ENCODE data around the gene STAT5A.
"Not testable (repeated sequence)": the region's sequence is repeated elsewhere in the genome, so short reads cannot be mapped to it uniquely, and the experiment has no call there.

The STAT5A gene

GRCh38 chr17:42253578-42253977 lies 34.7 kb upstream of the STAT5A start:
- no peaks in the 10 kb centered on the region for H3K9me3 Mint-ChIP-seq
- peaks cover 50% of the 10 kb centered on the region for H3K4me1 Mint-ChIP-seq
- no peaks in the 10 kb centered on the region for H3K27me3 Mint-ChIP-seq
- no peak overlapping the region for H3K4me3 Mint-ChIP-seq
- H3K27ac Mint-ChIP-seq: no peak overlapping the region
- ATAC-seq: no peak
- no peaks in the 10 kb centered on the region for H3K36me3 Mint-ChIP-seq

DNA sequence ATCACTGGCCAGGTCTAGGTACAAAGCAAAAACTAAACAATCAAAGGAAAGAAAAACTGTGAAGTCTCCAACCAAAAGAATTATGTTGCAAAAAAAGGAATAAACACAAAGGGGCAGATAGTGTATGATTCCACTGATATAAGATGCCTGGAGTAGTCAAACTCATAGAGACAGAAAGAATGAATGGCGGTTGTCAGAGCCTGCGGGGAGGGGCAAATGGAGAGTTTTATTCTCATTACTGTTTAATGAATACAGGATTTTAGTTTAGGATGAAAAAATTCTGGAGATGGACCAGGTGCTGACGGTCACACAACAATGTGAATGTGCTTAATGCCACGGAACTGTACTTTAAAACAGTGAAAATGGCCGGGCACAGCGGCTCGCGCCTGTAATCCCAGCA lies 32.9 kb upstream of the STAT5A start:
- no peak overlapping the region for H3K27ac Mint-ChIP-seq
- no peaks in the 10 kb centered on the region for H3K27me3 Mint-ChIP-seq
- no peak for ATAC-seq
- H3K4me1 Mint-ChIP-seq: peaks cover 34% of the 10 kb centered on the region
- no peak overlapping the region for H3K4me3 Mint-ChIP-seq
- no peaks in the 10 kb centered on the region for H3K9me3 Mint-ChIP-seq
- H3K36me3 Mint-ChIP-seq: no peaks in the 10 kb centered on the region

DNA sequence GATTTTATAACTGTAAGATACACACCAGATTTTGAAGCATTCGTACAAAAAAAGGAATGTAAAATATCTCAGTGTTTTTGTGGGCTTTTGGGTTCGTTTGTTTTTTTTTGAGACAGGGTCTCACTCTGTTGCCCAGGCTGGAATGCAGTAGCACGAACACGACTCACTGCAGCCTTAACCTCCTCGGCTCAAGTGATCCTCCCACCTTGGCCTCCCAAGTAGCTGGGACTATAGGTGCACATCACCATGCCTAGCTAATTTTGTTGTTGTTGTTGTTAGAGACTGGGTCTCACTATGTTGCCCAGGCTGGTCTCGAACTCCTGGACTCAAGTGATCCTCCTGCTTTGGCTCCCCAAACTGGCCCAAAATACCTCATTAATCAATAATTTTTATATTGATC lies 28.0 kb upstream of the STAT5A start:
- Mint-ChIP-seq H3K27me3 (no peaks in the 10 kb centered on the region), H3K9me3 (no peaks in the 10 kb centered on the region), H3K4me1 (peaks cover 18% of the 10 kb centered on the region), H3K27ac (no peak overlapping the region), H3K36me3 (no peaks in the 10 kb centered on the region), H3K4me3 (no peak overlapping the region)
- ATAC-seq: no peak

- not testable (repeated sequence) for H3K27me3 Mint-ChIP-seq, H3K36me3 Mint-ChIP-seq, ATAC-seq, H3K9me3 Mint-ChIP-seq, H3K4me3 Mint-ChIP-seq, H3K27ac Mint-ChIP-seq
- peaks cover 20% of the 10 kb centered on the region for H3K4me1 Mint-ChIP-seq
Measured at GRCh38 chr17:42264366-42264765, 23.9 kb upstream of the STAT5A start.

- no peaks in the 10 kb centered on the region for H3K36me3 Mint-ChIP-seq
Measured at GRCh38 chr17:42266462-42266861, 21.8 kb upstream of the STAT5A start.

GRCh38 chr17:42266918-42267766 lies 21.2 kb upstream of the STAT5A start:
- ATAC-seq: no peak
- Mint-ChIP-seq H3K4me1 (peaks cover 35% of the 10 kb centered on the region), H3K27me3 (no peaks in the 10 kb centered on the region), H3K36me3 (no peaks in the 10 kb centered on the region), H3K4me3 (no peak overlapping the region), H3K9me3 (no peaks in the 10 kb centered on the region), H3K27ac (no peak overlapping the region)

More at GRCh38 chr17:42266462-42266861, 21.8 kb upstream of the STAT5A start:
- peaks cover 29% of the 10 kb centered on the region for H3K4me1 Mint-ChIP-seq
- no peaks in the 10 kb centered on the region for H3K9me3 Mint-ChIP-seq
- no peak overlapping the region for H3K4me3 Mint-ChIP-seq
- H3K27me3 Mint-ChIP-seq: no peaks in the 10 kb centered on the region
- H3K27ac Mint-ChIP-seq: no peak overlapping the region
- ATAC-seq: no peak

- Mint-ChIP-seq H3K36me3 (no peaks in the 10 kb centered on the region), H3K4me1 (peaks cover 45% of the 10 kb centered on the region), H3K9me3 (no peaks in the 10 kb centered on the region), H3K4me3 (no peak overlapping the region), H3K27ac (no peak overlapping the region), H3K27me3 (no peaks in the 10 kb centered on the region)
- no peak for ATAC-seq
Measured at GRCh38 chr17:42268236-42268635, 20.1 kb upstream of the STAT5A start.

DNA sequence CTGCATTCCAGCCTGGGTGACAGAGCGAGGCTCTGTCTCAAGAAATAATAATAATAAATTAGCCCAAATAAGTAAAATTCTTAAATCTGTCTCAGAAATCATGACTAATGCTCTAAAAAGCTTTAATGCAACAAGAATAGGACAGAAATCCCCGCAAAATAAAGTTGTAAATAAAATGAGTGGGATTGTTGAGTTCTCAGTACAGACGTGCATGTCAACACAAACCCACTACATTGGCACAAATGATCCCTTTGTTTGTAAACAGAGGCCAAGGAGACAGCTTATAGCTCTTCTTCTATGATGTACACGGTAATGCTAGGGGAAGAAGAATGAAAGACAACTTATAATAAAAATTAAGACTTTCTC lies 18.1 kb upstream of the STAT5A start:
- peaks cover 64% of the 10 kb centered on the region for H3K4me1 Mint-ChIP-seq
- peaks cover 5% of the 10 kb centered on the region for H3K36me3 Mint-ChIP-seq
- no peak overlapping the region for H3K4me3 Mint-ChIP-seq
- no peaks in the 10 kb centered on the region for H3K27me3 Mint-ChIP-seq
- H3K9me3 Mint-ChIP-seq: no peaks in the 10 kb centered on the region
- ATAC-seq: no peak
- no peak overlapping the region for H3K27ac Mint-ChIP-seq

GRCh38 chr17:42270596-42270995 lies 17.7 kb upstream of the STAT5A start:
- H3K27ac Mint-ChIP-seq: no peak overlapping the region
- peaks cover 68% of the 10 kb centered on the region for H3K4me1 Mint-ChIP-seq
- H3K36me3 Mint-ChIP-seq: peaks cover 5% of the 10 kb centered on the region
- peak overlapping the region; percentile 18 for H3K4me3 Mint-ChIP-seq
- H3K27me3 Mint-ChIP-seq: no peaks in the 10 kb centered on the region
- H3K9me3 Mint-ChIP-seq: no peaks in the 10 kb centered on the region
- no peak for ATAC-seq

GRCh38 chr17:42271006-42271778 lies 17.1 kb upstream of the STAT5A start:
- Mint-ChIP-seq H3K27ac (peak overlapping the region; percentile 45), H3K27me3 (no peaks in the 10 kb centered on the region), H3K4me1 (peaks cover 69% of the 10 kb centered on the region), H3K9me3 (no peaks in the 10 kb centered on the region), H3K36me3 (peaks cover 5% of the 10 kb centered on the region), H3K4me3 (peak overlapping the region; percentile 18)
- ATAC-seq: no peak

GRCh38 chr17:42271779-42272035 lies 16.6 kb upstream of the STAT5A start:
- peaks cover 70% of the 10 kb centered on the region for H3K4me1 Mint-ChIP-seq
- no peaks in the 10 kb centered on the region for H3K27me3 Mint-ChIP-seq
- peak overlapping the region; percentile 45 for H3K27ac Mint-ChIP-seq
- peaks cover 5% of the 10 kb centered on the region for H3K36me3 Mint-ChIP-seq
- H3K4me3 Mint-ChIP-seq: peak overlapping the region; percentile 18
- no peaks in the 10 kb centered on the region for H3K9me3 Mint-ChIP-seq
- no peak for ATAC-seq

DNA sequence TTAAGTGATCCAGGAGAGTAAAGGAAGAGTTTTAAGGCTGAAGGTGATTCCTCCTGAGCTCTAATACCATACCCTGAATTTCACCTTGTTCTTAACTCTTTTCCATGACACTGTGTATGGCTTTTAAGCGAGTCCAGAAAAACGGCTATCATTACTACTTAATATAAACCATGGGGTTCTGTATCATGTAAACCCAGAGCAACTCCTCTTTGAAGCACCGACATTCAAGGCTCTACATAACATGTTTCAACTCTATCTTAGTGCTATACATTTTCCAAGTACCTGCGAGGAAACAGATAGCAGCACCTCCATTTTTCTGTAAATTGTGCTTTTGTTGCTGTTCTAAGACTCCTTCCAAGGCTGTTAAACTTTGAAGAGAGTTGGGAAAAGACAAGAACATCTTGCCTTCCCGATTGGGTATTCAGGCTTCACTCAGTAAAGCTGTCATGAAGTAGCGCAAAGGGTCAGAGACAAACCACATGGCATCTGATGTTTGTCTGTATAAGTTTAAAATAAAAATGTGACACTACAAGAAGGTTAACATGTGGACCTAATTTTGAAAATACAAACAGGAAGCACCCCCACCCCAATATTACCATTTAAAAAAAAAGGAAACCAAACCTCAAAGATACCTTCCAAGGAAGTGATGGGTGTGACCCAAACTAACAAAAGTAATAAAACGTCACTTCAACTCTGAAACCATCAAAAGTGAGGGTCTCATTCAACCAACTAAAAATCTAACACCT lies 16.0 kb upstream of the STAT5A start:
- H3K4me1 Mint-ChIP-seq: peaks cover 76% of the 10 kb centered on the region
- no peaks in the 10 kb centered on the region for H3K27me3 Mint-ChIP-seq
- peak overlapping the region; percentile 45 for H3K27ac Mint-ChIP-seq
- H3K4me3 Mint-ChIP-seq: peak overlapping the region; percentile 28
- H3K36me3 Mint-ChIP-seq: peaks cover 5% of the 10 kb centered on the region
- ATAC-seq: no peak
- H3K9me3 Mint-ChIP-seq: no peaks in the 10 kb centered on the region

- H3K27me3 Mint-ChIP-seq: no peaks in the 10 kb centered on the region
- no peaks in the 10 kb centered on the region for H3K9me3 Mint-ChIP-seq
- H3K27ac Mint-ChIP-seq: peak overlapping the region; percentile 45
- ATAC-seq: no peak
- peaks cover 11% of the 10 kb centered on the region for H3K36me3 Mint-ChIP-seq
- H3K4me1 Mint-ChIP-seq: peaks cover 77% of the 10 kb centered on the region
- H3K4me3 Mint-ChIP-seq: peak overlapping the region; percentile 59
Measured at GRCh38 chr17:42273474-42274252, 14.6 kb upstream of the STAT5A start.

DNA sequence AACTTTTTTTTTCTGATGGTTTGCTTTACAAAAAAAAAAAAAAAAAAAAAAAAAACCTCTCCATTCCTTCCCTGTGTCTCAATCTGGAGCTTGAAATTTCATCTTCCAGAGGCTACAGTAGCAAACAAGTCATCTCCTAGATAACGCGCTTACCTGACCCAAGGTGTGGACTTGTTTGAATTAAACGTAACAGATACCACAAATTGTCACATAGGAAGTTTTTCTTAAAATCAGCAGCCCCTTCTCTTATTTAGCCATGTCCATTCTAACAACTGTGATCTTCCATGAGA lies 14.1 kb upstream of the STAT5A start:
- Mint-ChIP-seq H3K4me3 (peak overlapping the region; percentile 84), H3K4me1 (peaks cover 75% of the 10 kb centered on the region), H3K36me3 (peaks cover 11% of the 10 kb centered on the region), H3K9me3 (no peaks in the 10 kb centered on the region), H3K27ac (peak overlapping the region; percentile 30), H3K27me3 (no peaks in the 10 kb centered on the region)
- ATAC-seq: no peak

Measured in stimulated activated memory B cell treated with anti-CD40 and anti-IgM and Interleukin-4, amounts not matched to agents 10 μg/mL and 1 μg/mL and 100 μg/mL, for 72 hours (primary cell).